DND-41 (cell line): ENCODE data around the gene DARS2.

Experiments used
- ATAC-seq: fragments of 200-7000 bp; cut with Tn5 transposase; 3 replicates; pipeline ENCODE4 v1.9.1; 2021; ENCODE audit warnings: low read depth; ENCODE audit not compliant: insufficient read depth
- DNase-seq: peaks from one replicate; pipeline ENCODE4 v3.0.0-alpha.2; 2020
- H2AFZ ChIP-seq: 2 replicates; pipeline ENCODE4 v1.6.0; 2012; ENCODE audit warnings: low read depth, low read length
- H3K27ac ChIP-seq: 2 replicates; pipeline ENCODE4 v1.5.1; 2012; ENCODE audit warnings: low read length, inconsistent platforms
- H3K27me3 ChIP-seq: fragments of 200-600 bp; sonication (generic); 2 replicates; pipeline ENCODE4 v1.6.0; 2012; ENCODE audit warnings: low read length, mild to moderate bottlenecking, inconsistent platforms; ENCODE audit not compliant: insufficient read depth, poor library complexity
- H3K36me3 ChIP-seq: 2 replicates; pipeline ENCODE4 v1.5.1; 2012; ENCODE audit warnings: low read length, inconsistent platforms; ENCODE audit not compliant: insufficient read depth
- H3K4me1 ChIP-seq: 2 replicates; pipeline ENCODE4 v1.5.1; 2012; ENCODE audit warnings: mild to moderate bottlenecking, low read length; ENCODE audit not compliant: insufficient read depth
- H3K4me2 ChIP-seq: 2 replicates; pipeline ENCODE4 v1.6.0; 2012; ENCODE audit warnings: mild to moderate bottlenecking, moderate library complexity, low read length, inconsistent platforms; ENCODE audit not compliant: insufficient read depth
- H3K4me3 ChIP-seq, 2 experiments: fragments of 200-600 bp in 1 of 2; shearing (Covaris generic) in 1 of 2; 2 replicates each; pipeline ENCODE4 v1.5.1; 2012 to 2016; ENCODE audit warnings: inconsistent platforms in 2 of 2, low read length in 2 of 2, mild to moderate bottlenecking in 2 of 2, low read depth in 1 of 2, moderate library complexity in 1 of 2
- H3K79me2 ChIP-seq: 2 replicates; pipeline ENCODE4 v1.6.0; 2012; ENCODE audit warnings: low read length, inconsistent platforms; ENCODE audit not compliant: insufficient read depth
- H3K9ac ChIP-seq: 2 replicates; pipeline ENCODE4 v1.6.0; 2012; ENCODE audit warnings: low read depth, mild to moderate bottlenecking, inconsistent platforms, low read length, moderate library complexity
- H3K9me3 ChIP-seq: 2 replicates; pipeline ENCODE4 v1.5.1; 2012; ENCODE audit warnings: low read length, moderate library complexity, mild to moderate bottlenecking, inconsistent platforms; ENCODE audit not compliant: insufficient read depth, severe bottlenecking
- H4K20me1 ChIP-seq: 2 replicates; pipeline ENCODE4 v1.6.0; 2012; ENCODE audit warnings: low read length; ENCODE audit not compliant: insufficient read depth
- EZH2 ChIP-seq: IDR thresholded peaks from 3 replicates; pipeline ENCODE4 v1.6.1; 2012; ENCODE audit warnings: borderline replicate concordance, low read depth, mild to moderate bottlenecking, moderate library complexity, low read length, inconsistent platforms; ENCODE audit not compliant: severe bottlenecking
- TF ChIP-seq, protein P1 (sequence below): IDR thresholded peaks from 2 replicates; pipeline ENCODE4 v1.5.1; 2012; ENCODE audit warnings: borderline replicate concordance, low read length, moderate library complexity, mild to moderate bottlenecking; ENCODE audit not compliant: poor library complexity, severe bottlenecking; ENCODE audit errors: extremely low read depth

Gene DARS2

DNA sequence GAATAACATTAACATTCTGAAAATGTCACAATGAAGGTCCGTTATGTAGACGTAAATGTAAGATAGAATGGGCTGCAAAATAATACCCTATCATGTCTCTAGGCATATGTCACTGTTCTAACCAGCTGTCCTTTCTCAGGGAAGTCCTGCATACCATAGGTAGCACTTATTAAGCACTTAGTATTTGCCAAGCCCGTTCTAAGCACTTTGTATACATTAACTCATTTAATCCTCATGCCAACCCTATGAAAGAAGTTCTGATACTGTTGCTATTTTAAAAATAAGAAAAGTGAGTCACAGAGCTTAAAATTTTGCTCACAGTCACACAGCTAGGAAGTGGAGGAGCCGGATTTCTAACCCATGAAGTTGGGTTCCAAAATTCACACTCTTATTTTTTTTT lies 27.6 kb downstream of the DARS2 start:
- Histone ChIP-seq H3K4me1 (no peaks in the 10 kb centered on the region), H4K20me1 (no peaks in the 10 kb centered on the region), H3K9me3 (no peaks in the 10 kb centered on the region), H3K9ac (no peak overlapping the region), H3K79me2 (no peaks in the 10 kb centered on the region), H2AFZ (no peak overlapping the region), H3K27ac (no peak overlapping the region), H3K27me3 (no peaks in the 10 kb centered on the region), H3K4me2 (no peak overlapping the region), H3K4me3 (no peak overlapping the region), H3K36me3 (peaks cover 71% of the 10 kb centered on the region)
- ATAC-seq (no peak), DNase-seq (no peak)
- TF ChIP-seq, protein P1, sequence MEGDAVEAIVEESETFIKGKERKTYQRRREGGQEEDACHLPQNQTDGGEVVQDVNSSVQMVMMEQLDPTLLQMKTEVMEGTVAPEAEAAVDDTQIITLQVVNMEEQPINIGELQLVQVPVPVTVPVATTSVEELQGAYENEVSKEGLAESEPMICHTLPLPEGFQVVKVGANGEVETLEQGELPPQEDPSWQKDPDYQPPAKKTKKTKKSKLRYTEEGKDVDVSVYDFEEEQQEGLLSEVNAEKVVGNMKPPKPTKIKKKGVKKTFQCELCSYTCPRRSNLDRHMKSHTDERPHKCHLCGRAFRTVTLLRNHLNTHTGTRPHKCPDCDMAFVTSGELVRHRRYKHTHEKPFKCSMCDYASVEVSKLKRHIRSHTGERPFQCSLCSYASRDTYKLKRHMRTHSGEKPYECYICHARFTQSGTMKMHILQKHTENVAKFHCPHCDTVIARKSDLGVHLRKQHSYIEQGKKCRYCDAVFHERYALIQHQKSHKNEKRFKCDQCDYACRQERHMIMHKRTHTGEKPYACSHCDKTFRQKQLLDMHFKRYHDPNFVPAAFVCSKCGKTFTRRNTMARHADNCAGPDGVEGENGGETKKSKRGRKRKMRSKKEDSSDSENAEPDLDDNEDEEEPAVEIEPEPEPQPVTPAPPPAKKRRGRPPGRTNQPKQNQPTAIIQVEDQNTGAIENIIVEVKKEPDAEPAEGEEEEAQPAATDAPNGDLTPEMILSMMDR, result no peak
- TF ChIP-seq EZH2, result no peak

DNA sequence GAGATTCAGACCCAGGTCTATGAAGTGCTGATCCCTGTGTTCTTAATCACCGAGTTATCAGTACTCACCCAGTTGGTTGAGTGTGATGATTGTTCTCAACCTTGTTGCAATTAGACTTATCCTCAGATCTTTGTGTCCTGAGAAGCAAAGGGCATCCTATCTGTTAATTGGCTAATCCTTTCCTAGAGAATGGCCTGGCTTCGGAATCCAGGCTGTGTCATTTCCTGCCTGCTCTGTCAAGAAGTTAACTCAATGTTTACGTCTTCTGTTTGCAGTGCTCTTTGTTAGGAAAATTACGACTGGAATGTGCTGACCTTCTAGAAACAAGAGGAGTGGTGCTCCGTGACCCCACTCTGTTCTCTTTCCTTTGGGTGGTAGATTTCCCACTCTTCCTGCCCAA lies 28.6 kb downstream of the DARS2 start:
- H2AFZ ChIP-seq, result no peak overlapping the region
- no peak overlapping the region for H3K27ac ChIP-seq
- H3K27me3 ChIP-seq, result no peaks in the 10 kb centered on the region
- TF ChIP-seq EZH2, result no peak
- TF ChIP-seq, protein P1, result no peak
- H3K36me3 ChIP-seq, result peaks cover 81% of the 10 kb centered on the region
- no peaks in the 10 kb centered on the region for H3K4me1 ChIP-seq
- H3K4me2 ChIP-seq, result no peak overlapping the region
- H3K4me3 ChIP-seq, result no peak overlapping the region
- H3K9ac ChIP-seq, result no peak overlapping the region
- no peaks in the 10 kb centered on the region for H3K9me3 ChIP-seq
- no peaks in the 10 kb centered on the region for H4K20me1 ChIP-seq
- ATAC-seq, result no peak
- DNase-seq, result no peak
- H3K79me2 ChIP-seq, result no peaks in the 10 kb centered on the region

DNA sequence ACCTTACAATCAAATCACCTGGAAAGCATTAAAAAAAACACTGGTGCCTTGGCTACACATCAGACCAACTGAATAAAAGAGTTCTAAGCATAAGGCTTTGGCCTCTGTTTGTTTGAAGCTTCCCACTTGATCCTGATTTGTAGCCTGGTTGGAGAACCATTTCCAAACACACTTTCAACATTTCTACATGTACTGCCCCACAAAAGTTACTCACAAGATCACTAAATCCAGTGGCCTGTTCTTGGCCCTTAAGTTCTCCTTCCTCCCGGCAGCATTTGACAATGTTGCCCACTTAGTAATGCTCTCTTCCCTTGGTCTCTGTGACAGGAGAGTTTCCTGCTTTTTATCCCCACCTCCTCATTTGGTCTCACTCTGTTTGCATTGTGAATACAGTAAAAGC lies 31.5 kb downstream of the DARS2 start:
- no peak for DNase-seq
- Histone ChIP-seq H3K27me3 (no peaks in the 10 kb centered on the region), H4K20me1 (no peaks in the 10 kb centered on the region), H2AFZ (no peak overlapping the region), H3K36me3 (peaks cover 81% of the 10 kb centered on the region), H3K27ac (no peak overlapping the region), H3K4me1 (no peaks in the 10 kb centered on the region), H3K79me2 (no peaks in the 10 kb centered on the region), H3K4me2 (no peak overlapping the region), H3K4me3 (no peak overlapping the region), H3K9ac (no peak overlapping the region), H3K9me3 (no peaks in the 10 kb centered on the region)
- TF ChIP-seq, protein P1, result no peak
- no peak for TF ChIP-seq EZH2
- ATAC-seq, result no peak

DNA sequence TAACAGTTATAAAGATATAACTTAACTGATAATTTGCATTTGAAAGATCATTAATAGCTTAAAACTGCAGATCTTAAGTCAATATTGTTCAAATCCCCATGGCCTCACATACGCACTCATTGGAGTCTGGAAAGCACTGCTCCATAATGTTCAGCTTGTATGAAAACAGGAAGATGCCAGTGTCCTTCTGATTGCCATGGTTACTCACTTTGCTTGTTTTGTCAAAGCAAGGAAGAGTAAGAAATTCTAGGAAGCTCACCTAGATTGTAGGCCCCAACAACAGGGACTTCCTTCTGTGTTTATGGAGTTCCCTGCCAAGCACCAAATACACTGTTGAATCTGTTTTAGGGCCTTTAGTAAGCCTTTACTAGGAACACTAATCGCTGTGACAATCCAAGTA lies 32.4 kb downstream of the DARS2 start:
- H3K27ac ChIP-seq, result no peak overlapping the region
- ATAC-seq (no peak), DNase-seq (no peak)
- H4K20me1 ChIP-seq, result no peaks in the 10 kb centered on the region
- no peak overlapping the region for H3K4me3 ChIP-seq
- no peak overlapping the region for H3K9ac ChIP-seq
- peaks cover 78% of the 10 kb centered on the region for H3K36me3 ChIP-seq
- H3K4me1 ChIP-seq, result no peaks in the 10 kb centered on the region
- TF ChIP-seq EZH2, result no peak
- TF ChIP-seq, protein P1, result no peak
- no peak overlapping the region for H3K4me2 ChIP-seq
- no peaks in the 10 kb centered on the region for H3K9me3 ChIP-seq
- no peaks in the 10 kb centered on the region for H3K79me2 ChIP-seq
- H3K27me3 ChIP-seq, result no peaks in the 10 kb centered on the region
- no peak overlapping the region for H2AFZ ChIP-seq
